22Rv1 (cell line): ENCODE measurements around the gene ABCG4.

Experiments used
- H3K27ac ChIP-seq: fragments of 450-650 bp; 2 replicates; pipeline ENCODE4 v1.5.1; 2017
- ZFX ChIP-seq: fragments of 450-650 bp; IDR thresholded peaks from 2 replicates; pipeline ENCODE4 v1.6.1; 2017; ENCODE audit warnings: antibody characterized with exemption, borderline replicate concordance
- TF ChIP-seq, protein P1 (sequence below): fragments of 450-650 bp; IDR thresholded peaks from 2 replicates; pipeline ENCODE4 v1.5.1; 2017; ENCODE audit warnings: mild to moderate bottlenecking

ABCG4 gene

DNA sequence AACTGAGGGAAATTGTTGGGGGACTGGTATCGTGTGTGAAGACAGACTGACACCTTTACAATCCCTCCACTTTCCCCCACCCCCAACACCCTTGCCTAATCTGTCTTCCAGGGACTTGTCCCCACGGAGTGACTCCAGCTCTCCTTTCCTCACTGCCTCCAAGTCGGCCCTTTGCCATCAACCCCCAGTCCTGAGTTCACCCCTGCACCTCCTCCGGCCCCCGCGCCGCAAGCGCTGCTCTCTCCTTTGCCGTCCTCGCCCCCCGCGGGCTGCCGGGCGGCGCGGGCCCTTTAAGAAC lies 183 bp upstream of the ABCG4 start:
- TF ChIP-seq, protein P1, sequence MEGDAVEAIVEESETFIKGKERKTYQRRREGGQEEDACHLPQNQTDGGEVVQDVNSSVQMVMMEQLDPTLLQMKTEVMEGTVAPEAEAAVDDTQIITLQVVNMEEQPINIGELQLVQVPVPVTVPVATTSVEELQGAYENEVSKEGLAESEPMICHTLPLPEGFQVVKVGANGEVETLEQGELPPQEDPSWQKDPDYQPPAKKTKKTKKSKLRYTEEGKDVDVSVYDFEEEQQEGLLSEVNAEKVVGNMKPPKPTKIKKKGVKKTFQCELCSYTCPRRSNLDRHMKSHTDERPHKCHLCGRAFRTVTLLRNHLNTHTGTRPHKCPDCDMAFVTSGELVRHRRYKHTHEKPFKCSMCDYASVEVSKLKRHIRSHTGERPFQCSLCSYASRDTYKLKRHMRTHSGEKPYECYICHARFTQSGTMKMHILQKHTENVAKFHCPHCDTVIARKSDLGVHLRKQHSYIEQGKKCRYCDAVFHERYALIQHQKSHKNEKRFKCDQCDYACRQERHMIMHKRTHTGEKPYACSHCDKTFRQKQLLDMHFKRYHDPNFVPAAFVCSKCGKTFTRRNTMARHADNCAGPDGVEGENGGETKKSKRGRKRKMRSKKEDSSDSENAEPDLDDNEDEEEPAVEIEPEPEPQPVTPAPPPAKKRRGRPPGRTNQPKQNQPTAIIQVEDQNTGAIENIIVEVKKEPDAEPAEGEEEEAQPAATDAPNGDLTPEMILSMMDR = no peak
- no peak for TF ChIP-seq ZFX
- H3K27ac ChIP-seq = no peak overlapping the region

DNA sequence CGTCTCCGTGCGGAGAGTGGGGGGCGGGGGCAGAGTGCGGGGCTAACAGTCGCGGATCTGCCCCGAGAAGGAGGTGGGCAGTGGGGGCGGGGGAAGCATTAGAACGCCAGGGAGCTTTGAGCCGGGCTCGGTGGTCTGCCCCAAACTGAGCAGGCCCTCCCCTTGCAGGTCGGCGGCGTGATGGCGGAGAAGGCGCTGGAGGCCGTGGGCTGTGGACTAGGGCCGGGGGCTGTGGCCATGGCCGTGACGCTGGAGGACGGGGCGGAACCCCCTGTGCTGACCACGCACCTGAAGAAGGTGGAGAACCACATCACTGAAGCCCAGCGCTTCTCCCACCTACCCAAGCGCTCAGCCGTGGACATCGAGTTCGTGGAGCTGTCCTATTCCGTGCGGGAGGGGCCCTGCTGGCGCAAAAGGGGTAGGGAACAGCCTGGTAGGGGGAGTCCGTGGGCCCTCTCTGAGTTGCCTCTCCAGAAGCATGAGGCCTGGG lies 979 bp downstream of the ABCG4 start:
- TF ChIP-seq, protein P1 = no peak
- TF ChIP-seq ZFX = no peak
- no peak overlapping the region for H3K27ac ChIP-seq

DNA sequence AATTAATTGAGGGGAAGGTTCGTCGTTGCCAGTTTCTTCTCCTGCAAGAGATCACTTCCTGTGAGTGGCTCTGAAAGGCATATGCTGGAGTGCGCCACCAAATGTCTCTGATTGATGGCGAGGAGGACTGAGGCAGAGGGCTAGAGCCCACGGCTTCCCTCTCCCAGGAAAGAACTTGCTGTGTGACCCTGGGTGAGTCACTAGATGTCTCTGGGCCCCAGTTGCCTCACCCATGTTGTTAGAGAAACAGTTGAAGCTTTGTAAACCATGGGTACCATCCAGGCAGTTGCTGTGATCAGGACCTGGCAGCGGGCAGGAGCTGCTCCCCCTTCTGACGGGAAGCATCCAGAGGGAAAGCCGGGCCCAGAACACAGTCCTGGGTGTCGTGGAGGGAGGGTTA lies 3.2 kb downstream of the ABCG4 start:
- no peak overlapping the region for H3K27ac ChIP-seq
- no peak for TF ChIP-seq ZFX
- TF ChIP-seq, protein P1 = no peak

DNA sequence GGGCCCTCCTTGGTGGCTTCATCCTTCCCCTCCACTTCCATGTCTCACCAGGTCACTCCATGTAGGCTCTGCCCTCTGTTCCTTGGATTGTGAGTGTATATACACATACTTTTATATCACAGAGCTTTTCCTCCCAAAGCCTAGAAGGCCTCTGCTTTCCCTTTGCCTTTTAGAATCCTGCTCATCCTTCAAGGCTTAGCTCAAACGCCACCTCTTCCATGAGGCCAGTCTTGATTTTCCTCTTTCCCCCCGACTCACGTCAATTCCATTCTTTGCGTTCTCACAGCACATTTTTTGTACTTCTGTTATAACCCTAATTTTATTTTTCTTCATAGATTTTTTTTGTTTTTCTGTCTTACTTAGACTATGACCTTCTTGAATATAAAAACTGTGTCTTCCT lies 3.8 kb downstream of the ABCG4 start:
- no peak for TF ChIP-seq ZFX
- TF ChIP-seq, protein P1 = no peak

DNA sequence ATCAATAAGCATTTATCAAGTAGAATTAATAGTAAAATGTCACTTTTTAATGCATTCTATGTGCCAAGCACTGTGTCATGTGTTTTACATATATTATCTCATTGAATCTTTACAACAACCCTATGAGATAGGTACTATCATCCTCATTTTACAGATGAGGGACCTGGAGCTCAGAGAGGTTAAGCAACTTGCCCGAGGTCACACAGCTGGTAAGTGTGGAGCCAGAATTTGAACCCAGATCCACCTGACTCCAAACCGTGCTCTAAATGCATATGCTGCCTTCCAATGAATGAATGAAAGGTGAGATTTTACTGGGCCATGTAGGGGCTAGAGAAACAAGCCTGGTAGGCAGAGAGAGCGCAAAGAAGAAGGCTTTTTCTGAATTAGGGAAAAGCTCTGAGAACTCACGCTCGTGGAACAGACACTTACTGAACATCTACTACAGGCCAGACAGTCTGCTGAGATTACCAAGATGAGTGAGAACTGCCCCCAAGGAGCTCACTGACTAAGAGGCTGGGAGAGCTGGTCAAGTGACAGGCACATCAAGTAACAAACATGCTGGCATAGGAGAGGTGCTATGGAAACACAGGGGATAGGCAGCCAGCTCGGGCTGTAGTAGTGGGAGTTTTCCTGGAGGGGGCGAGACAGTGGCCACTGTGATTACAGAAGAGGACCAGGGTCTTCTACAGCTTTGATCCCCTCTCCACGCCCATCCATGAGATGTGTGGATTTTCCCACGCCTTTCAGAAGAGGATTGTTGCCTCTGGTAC lies 4.4 kb downstream of the ABCG4 start:
- TF ChIP-seq ZFX = no peak
- TF ChIP-seq, protein P1 = no peak
- H3K27ac ChIP-seq = no peak overlapping the region

More for the DNA sequence above, 3.8 kb downstream of the ABCG4 start:
- H3K27ac ChIP-seq = no peak overlapping the region

DNA sequence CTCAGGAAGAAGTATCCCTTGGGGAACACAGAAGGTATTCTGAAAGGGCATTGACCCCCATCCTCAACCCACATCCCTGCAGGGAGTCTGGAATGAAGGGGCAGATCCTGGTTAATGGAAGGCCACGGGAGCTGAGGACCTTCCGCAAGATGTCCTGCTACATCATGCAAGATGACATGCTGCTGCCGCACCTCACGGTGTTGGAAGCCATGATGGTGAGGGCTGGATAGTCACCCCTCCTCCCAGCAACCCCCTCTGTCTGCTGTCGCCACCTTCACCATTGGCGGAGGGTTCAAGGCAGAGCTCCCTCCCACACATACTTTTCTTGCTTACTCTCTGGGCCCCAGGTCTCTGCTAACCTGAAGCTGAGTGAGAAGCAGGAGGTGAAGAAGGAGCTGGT lies 5.3 kb downstream of the ABCG4 start:
- H3K27ac ChIP-seq = no peak overlapping the region
- no peak for TF ChIP-seq ZFX
- TF ChIP-seq, protein P1 = no peak

DNA sequence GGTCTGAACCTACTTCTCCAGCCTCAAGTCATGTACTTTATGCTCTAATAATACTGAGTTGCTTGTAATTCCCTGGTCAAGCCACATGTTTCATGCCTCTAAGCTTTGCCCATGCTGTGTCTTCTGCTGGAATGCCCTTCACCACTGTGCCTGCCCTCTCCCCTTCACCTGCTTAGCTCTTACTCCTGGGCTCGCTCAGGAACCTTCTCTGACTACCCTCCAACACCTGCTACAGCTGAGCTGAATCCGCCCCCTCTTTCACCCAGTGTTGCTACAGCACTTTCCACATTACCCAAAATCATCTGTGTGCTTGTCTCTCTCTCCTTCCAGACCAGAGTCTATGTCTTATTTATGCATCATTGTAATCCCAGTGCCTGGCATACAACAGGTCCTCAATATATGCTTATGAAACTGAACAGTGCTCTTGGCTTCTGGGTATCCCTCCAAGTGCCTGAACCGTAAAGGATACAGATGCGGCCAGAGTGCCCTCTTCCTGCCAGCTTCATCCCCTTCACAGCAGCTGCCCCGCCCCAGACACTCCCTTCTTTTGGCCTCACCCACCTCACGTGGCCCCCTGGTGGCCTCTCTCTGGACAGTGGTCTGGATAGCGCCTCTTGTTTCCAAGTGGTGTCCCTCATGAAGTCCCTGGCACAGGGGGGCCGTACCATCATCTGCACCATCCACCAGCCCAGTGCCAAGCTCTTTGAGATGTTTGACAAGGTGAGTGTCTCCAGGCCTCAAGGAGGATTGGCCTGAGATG lies 7.1 kb downstream of the ABCG4 start:
- no peak for TF ChIP-seq ZFX
- TF ChIP-seq, protein P1 = peak; percentile 39
- H3K27ac ChIP-seq = no peak overlapping the region
